AG09309 (cell line): ENCODE results near the gene TMCC2.
A peak's percentile ranks its signal among the peaks of the same experiment; 100 is the strongest.

Source experiments
- DNase-seq: peaks from one replicate; pipeline ENCODE4 v3.0.0-alpha.2; 2010; ENCODE audit warnings: low read depth
- H3K4me3 ChIP-seq: 2 replicates; pipeline ENCODE4 v1.5.1; 2011; ENCODE audit warnings: mild to moderate bottlenecking, low read depth, low read length, moderate library complexity; ENCODE audit not compliant: control insufficient read depth
- TF ChIP-seq, protein P1 (sequence below): IDR thresholded peaks from 2 replicates; pipeline ENCODE4 v1.5.1; 2011; ENCODE audit warnings: mild to moderate bottlenecking, low read depth, low read length, inconsistent platforms; ENCODE audit not compliant: insufficient read depth, control insufficient read depth; ENCODE audit errors: missing control alignments

Gene TMCC2

DNA sequence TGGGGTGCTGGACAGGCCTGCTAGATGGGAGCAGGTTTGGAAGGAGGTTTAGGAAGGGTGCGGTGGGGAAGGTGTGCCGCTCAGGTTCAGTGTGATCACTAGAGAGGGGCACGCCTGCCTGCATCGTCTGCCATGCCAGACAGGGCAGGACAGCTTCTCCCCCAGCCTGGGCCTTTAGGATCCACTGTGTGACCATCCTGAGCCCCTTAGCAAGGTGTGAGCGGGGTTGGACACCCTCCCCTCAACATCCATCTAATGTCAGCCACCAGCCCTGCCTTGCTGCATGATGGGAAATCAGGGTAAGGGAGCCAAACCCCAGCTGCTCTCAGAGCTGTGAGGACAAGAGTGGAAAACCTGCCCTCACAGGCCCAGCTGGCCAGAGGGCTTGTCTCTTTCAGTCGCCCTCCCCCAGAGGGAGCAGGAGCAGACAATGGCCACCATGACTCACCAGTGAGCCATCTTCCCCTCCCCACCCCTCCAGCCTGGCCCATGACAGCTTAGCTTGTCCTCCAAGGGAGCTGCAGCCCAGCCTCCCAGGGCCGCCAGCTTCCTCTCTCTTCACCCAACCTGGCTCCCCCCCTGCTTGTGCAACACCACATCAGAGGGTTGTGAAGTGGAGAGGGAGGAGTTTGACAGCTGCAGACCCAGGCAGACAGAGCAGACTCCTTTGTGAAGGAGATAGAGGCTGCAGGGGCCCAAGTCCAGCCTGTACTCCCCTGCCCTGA is 56.8 kb downstream of the TMCC2 start:
- TF ChIP-seq, protein P1, sequence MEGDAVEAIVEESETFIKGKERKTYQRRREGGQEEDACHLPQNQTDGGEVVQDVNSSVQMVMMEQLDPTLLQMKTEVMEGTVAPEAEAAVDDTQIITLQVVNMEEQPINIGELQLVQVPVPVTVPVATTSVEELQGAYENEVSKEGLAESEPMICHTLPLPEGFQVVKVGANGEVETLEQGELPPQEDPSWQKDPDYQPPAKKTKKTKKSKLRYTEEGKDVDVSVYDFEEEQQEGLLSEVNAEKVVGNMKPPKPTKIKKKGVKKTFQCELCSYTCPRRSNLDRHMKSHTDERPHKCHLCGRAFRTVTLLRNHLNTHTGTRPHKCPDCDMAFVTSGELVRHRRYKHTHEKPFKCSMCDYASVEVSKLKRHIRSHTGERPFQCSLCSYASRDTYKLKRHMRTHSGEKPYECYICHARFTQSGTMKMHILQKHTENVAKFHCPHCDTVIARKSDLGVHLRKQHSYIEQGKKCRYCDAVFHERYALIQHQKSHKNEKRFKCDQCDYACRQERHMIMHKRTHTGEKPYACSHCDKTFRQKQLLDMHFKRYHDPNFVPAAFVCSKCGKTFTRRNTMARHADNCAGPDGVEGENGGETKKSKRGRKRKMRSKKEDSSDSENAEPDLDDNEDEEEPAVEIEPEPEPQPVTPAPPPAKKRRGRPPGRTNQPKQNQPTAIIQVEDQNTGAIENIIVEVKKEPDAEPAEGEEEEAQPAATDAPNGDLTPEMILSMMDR, result peak; percentile 20
- DNase-seq, result peak; percentile 91
- no peak overlapping the region for H3K4me3 ChIP-seq

DNA sequence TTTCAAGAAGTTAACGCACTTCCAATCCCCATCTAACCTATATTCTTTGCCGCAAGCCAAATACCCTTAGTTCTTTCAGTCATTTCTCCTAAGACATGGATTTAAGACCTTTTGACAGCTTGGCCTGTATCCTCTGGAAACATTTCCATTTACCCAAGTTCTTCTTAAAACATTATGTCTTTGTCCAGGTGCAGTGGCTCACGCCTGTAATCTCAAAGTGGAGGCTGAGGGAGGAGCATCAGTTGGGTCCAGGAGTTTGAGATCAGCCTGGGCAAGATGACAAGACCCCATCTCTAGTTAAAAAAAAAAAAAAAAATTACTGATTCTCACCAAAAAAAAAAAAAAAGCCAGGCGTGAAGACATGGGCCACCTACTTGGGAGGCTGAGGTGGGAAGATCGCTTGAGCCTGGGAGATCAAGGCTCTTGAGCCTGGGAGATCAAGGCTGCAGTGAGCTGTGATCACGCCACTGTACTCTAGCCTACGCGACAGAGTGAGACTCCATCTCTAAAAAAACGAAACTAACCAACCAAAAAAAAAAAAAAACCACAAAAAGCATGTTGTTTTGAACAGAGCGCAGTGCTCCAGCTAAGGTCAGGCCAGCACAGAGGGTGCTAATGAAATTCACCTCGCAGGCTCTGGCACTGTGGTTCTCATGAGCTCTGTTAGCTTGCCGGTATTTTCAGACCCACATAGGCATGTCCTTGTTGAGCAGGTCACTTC is 57.8 kb downstream of the TMCC2 start:
- DNase-seq, result no peak
- H3K4me3 ChIP-seq, result no peak overlapping the region
- TF ChIP-seq, protein P1, result no peak

DNA sequence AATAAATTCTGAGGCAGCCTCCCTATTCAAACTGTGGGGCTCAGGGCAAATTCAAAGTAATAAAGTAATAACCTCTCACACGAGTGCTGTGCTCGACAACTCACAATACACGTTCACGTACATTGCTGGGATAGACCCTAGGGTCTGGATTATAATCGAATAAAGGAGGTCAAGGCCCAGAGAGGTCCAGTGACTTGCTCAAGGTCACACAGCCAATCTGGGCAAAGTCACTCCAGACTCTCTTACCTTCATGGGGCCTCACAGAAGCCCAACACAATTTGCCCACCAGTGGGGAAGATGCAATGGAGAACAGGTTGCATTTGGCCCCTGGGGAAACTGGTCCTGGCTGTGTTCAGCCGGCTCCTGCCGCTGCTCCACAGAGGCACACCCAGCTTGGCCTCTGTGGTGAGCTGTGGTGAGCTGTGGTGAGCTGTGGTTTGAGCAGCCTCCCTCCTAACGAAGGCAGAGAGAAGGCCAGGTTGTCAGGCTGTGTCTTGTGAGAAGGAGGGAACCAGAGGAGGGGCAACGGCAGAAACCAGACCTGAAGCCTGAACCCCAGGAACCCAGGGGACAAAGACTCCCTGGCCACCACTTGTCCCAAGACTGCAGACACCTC is 58.7 kb downstream of the TMCC2 start:
- no peak overlapping the region for H3K4me3 ChIP-seq
- no peak for DNase-seq
- TF ChIP-seq, protein P1, result no peak

DNA sequence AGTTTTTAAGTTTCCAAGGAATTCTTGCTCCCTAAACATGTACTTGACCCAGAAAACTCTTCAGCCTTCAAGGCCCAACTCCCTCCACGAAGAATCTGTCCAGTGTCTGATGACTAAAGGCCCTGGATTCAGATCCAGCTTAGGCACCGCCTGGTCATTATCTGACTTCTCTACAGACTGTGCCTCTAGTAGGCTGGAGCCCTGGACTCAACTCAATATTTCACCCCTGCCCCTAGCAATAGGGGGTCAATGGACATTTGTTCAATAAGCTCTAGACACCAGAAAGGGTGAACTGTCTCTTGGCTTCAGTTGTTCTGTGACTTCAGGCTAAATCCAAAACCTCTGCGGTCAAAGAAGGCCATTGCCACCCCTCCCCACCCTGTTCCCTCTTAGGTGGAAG is 59.3 kb downstream of the TMCC2 start:
- no peak for DNase-seq
- TF ChIP-seq, protein P1, result no peak
- no peak overlapping the region for H3K4me3 ChIP-seq

DNA sequence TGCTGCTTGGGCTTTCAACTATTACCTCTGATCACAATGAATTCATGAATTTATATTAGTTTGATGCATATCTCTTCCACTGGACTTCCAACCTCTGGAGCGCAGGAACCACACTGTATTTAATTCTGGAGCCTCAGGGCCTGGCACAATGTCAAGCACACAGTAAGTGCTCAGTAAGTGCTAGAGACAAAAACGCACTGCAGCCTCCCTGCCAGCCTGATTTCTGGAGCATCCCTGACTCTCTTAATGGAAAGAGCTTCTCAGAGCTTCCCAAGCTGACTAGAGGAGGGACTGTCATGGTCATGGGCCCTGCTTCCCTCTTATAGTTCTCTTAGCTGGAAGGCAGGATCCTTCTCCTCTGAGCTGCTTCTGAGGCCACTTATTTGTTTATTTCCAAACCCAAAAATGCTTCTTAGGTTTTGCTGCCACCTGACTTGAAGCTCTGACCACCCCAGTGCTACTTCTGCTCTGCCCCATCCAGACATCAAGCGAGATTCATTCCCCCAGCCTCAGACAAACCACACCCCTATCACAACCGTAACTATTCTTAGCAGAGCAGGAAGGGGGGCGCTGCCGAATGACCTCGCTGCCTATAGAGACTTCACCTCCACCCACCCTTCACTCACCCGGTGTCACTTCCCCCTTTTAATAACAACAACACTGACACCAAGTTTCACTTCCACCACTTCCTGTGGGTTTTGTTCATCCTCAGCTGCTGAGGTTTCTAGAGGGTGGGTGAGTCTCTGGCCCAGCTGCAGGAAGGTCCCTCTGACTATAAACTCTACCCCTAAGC is 60.2 kb downstream of the TMCC2 start:
- TF ChIP-seq, protein P1, result no peak
- no peak overlapping the region for H3K4me3 ChIP-seq
- no peak for DNase-seq

DNA sequence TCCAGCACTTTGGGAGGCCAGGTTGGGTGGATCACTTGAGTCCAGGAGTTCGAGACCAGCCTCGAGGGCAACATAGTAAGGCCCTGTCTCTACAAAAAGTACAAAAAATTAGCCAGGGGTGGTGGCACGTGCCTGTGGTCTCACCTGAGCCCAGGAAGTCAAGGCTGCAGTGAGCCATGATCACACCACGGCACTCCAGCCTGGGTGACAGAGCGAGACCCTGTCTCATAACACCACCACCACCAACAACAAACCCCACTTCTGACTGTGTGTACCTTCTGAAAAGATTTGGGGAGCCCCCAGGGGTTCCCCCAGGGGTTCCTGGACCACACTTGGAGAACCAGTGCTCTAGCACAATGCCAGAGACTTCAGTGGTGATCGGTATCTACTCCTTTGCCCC is 63.9 kb downstream of the TMCC2 start:
- TF ChIP-seq, protein P1, result no peak
- no peak for DNase-seq
- no peak overlapping the region for H3K4me3 ChIP-seq
